Bronchial epithelial cell (primary cell): ENCODE measurements around the gene FUZ. TPM values are rescaled to one million over a fixed set of nuclear protein-coding genes. Genes with fewer than 3 reads are reported as not detected.
A peak's percentile ranks its signal among the peaks of the same experiment; 100 is the strongest.

Source experiments
- DNase-seq: peaks from one replicate; pipeline ENCODE4 v3.0.0-alpha.2; 2010; ENCODE audit warnings: low read depth
- FAIRE-seq: peaks from 2 replicates; lab custom pipeline; 2011; peaks lifted over from hg19 to GRCh38; lab: Jason Lieb, UNC
- H3K27me3 ChIP-seq: 2 replicates; pipeline ENCODE4 v1.5.1; 2011; ENCODE audit warnings: low read length; ENCODE audit not compliant: control insufficient read depth, insufficient read depth
- H3K36me3 ChIP-seq: 2 replicates; pipeline ENCODE4 v1.5.1; 2011; ENCODE audit warnings: low read length; ENCODE audit not compliant: control insufficient read depth, insufficient read depth
- H3K4me3 ChIP-seq: 2 replicates; pipeline ENCODE4 v1.5.1; 2011; ENCODE audit warnings: mild to moderate bottlenecking, low read depth, low read length, control low read depth
- total RNA-seq: library from RNA; depleted of rRNA; stranded (reverse); fragments of >200 nt; gene quantifications from 2 replicates; pipeline ENCODE4 v1.2.1, GENCODE V29; 2014
- TF ChIP-seq, protein P1 (sequence below): IDR thresholded peaks from 2 replicates; pipeline ENCODE4 v1.5.1; 2011; ENCODE audit warnings: mild to moderate bottlenecking, moderate library complexity, low read length, control low read depth, inconsistent platforms; ENCODE audit not compliant: insufficient read depth, severe bottlenecking

Gene FUZ, protein sequence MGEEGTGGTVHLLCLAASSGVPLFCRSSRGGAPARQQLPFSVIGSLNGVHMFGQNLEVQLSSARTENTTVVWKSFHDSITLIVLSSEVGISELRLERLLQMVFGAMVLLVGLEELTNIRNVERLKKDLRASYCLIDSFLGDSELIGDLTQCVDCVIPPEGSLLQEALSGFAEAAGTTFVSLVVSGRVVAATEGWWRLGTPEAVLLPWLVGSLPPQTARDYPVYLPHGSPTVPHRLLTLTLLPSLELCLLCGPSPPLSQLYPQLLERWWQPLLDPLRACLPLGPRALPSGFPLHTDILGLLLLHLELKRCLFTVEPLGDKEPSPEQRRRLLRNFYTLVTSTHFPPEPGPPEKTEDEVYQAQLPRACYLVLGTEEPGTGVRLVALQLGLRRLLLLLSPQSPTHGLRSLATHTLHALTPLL
- 12.1 and 13.2 TPM in 2 replicates for total RNA-seq

DNA sequence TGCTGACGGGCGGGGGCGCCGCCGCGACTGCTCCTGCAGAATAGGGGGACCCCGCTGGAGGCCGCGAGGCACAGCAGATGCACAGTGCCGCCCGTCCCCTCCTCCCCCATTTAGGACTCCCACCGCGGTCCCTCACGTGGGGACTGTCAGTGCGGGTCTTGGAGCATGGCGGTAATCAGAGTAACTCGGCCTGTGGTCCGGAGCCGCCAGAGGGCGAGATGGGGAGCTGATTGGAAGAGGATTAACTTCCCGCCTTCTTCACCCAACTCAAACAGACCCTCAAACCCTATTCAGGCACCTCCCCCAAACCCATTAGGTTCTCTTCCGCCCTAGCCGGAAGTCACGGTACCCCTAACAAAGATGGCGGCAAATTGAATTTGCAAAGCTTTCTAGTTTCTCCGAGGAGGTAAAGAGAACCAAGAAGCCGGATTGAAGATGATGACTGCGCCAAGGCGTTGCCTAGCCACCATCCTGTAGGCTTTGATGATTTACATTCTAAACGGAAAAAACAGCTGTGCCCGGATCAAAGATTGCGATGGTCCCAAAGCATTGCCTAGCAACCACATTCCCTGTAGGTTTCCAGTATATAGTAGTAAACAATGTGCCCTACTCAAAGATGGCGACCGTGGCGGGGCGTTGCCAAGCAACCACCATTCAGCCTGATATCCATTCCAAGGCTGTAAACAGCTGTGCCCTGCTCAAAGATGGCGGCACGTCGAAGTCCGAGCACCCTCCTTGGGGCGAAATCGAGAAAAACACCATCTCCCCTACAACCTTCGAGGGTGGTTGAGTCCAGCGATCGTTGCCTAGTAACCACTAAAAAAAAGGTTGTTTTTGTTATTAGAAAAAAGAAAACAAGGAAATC is at the start of gene FUZ:
Gene FUZ, minus strand, starts transcription at position 296 of the 865 bp plus-strand sequence. Its CDS starts 186 bp downstream, at position 110.
- peak; percentile 55 for FAIRE-seq
- peak within 1 kb of the TSS; percentile 57 for H3K4me3 ChIP-seq
- no peaks in the 10 kb centered on the region for H3K36me3 ChIP-seq
- DNase-seq = peak; percentile 93
- H3K27me3 ChIP-seq = no peaks in the 10 kb centered on the region
- TF ChIP-seq, protein P1, sequence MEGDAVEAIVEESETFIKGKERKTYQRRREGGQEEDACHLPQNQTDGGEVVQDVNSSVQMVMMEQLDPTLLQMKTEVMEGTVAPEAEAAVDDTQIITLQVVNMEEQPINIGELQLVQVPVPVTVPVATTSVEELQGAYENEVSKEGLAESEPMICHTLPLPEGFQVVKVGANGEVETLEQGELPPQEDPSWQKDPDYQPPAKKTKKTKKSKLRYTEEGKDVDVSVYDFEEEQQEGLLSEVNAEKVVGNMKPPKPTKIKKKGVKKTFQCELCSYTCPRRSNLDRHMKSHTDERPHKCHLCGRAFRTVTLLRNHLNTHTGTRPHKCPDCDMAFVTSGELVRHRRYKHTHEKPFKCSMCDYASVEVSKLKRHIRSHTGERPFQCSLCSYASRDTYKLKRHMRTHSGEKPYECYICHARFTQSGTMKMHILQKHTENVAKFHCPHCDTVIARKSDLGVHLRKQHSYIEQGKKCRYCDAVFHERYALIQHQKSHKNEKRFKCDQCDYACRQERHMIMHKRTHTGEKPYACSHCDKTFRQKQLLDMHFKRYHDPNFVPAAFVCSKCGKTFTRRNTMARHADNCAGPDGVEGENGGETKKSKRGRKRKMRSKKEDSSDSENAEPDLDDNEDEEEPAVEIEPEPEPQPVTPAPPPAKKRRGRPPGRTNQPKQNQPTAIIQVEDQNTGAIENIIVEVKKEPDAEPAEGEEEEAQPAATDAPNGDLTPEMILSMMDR = peak; percentile 17

DNA sequence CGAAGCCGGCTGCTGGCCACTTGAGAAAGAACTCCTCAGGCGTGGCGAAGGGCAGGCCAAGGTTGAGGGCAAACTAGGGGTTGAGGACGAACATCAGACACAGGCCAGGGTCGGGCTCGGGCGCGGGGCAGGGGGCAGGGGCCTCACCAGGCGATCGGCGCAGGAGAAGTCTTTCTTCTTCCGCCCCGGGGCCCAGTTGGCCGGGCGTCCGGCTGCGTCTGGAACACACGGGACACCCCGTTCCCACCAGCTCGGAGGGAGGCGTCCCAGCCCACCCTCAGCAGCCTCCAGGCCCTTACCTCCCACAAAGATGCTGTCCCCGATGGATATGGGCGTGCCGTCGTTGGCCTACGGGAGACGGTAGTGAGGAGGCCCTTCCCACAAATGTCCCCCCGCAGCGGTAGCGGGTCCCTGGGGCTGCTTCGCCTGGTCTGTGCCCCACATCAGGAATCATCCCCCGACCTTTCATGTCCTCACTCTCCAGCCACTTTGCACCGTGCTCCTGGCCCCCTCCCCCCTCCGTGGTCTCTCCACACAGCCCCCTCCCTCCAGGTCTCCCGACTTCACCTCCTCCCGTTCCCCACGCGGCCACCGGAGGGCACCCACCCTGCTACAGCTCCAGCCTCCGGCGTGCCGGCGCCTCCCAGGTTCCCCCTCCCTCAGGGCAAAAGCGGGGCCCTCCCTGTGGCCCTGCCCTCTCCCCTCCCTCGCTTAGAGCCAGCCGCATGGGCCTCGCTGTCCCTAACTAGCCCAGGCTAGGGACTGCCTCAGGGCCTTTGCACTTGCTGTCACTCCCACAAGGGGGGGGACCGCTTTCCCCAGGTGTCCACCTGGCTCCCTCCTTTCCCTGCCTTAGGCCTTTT is 49.5 kb upstream of the FUZ start:
- peaks cover 29% of the 10 kb centered on the region for H3K36me3 ChIP-seq
- no peak overlapping the region for H3K4me3 ChIP-seq
- H3K27me3 ChIP-seq = no peaks in the 10 kb centered on the region
- FAIRE-seq (no peak), DNase-seq (no peak)
- TF ChIP-seq, protein P1 = no peak

DNA sequence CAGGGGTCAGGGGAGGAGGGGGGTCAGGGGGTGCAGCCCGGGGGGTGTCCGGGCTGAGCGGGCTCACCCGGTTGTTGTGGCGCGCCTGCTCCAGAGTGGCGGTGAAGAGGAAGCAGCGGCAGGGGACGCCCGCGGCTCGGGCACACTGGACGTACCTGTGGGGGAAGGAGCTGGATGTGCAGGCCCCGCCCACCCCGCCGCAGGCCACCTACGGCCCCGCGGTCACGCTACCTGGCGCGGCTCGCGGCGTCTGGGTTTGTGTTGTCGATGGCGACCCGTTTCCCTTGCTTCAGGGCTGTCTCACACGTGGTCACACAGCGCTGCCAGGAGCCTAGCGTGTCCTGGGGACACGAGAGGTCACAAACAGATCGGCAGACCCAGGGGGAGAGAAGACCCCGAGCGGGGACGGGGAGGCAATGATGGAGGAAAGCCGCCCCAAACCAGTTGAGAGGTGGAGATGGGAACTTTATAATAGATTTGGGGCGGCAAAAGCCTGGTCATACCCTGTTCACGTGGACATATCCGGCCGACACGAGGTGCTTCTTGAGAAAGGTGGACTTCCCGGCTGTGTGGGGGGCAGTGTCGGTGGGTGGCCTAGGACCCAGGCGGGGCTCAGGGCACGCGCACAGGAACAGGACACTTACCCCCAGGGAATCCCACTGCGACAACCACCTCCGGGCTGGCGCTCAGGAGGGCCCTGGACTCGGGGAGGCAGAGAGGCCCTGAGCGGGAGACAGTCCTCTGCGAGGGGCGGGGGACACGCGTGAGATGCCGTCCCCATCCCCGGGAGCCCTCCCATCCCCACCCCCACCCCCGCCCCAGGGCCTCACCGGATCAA is 48.7 kb upstream of the FUZ start:
- Histone ChIP-seq H3K27me3 (no peaks in the 10 kb centered on the region), H3K36me3 (peaks cover 30% of the 10 kb centered on the region), H3K4me3 (no peak overlapping the region)
- DNase-seq (no peak), FAIRE-seq (no peak)
- TF ChIP-seq, protein P1 = no peak

DNA sequence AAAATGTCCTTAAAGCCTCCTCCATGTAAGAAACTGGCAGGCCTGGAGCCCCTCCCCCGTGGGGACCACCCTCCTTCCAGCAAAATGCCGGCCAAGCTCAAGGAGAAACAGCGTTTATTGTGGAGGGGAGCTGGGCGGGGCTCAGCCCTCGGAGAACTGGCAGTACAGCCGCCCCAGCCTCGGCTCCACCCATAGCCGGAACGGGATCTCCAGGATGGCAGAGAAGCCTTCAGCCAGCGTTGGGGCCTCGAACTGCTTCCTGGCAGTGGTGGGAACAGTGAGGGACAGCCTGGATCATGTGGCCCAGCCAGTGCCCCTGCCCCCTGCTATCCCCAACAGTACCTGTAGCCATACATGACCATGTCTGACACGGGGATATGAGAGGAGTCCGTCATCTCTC is 48.0 kb upstream of the FUZ start:
- DNase-seq (no peak), FAIRE-seq (no peak)
- Histone ChIP-seq H3K36me3 (peaks cover 30% of the 10 kb centered on the region), H3K27me3 (no peaks in the 10 kb centered on the region), H3K4me3 (no peak overlapping the region)
- TF ChIP-seq, protein P1 = no peak
